Left ventricle myocardium superior (tissue), 1 donor: ENCODE measurements around the gene WBP2. TPM values are rescaled to one million over a fixed set of nuclear protein-coding genes. Genes with fewer than 3 reads are reported as not detected.
"Not testable (repeated sequence)": the region's sequence is repeated elsewhere in the genome, so short reads cannot be mapped to it uniquely, and the experiment has no call there.

Experiments used
- ATAC-seq: fragments of 200-7000 bp; cut with Tn5 transposase; one replicate; pipeline ENCODE4 v1.9.1; 2020; ENCODE audit warnings: mild to moderate bottlenecking, moderate library complexity
- DNase-seq: peaks from one replicate; pipeline ENCODE4 v3.0.0-alpha.2; 2020
- intact Hi-C: fragments of 100-400 bp; cut with micrococcal nuclease; formaldehyde crosslinking; loops from one replicate; pipeline ENCODE4 v1.11.0; 2022
- total RNA-seq: library from RNA; stranded (reverse); fragmentation: NEBNext Ultra II Directional; extraction: Animal tissue kit (Norgen Biotek cat#: 25700); gene quantifications from one replicate; pipeline ENCODE4 v1.2.1, GENCODE V29; 2021
- donor health status: DM: no; HTN: yes; CAD: no; lungs with severe emphysema.

The WBP2 gene
- total RNA-seq, 1 donor from 2014 or later: 152 TPM

DNA sequence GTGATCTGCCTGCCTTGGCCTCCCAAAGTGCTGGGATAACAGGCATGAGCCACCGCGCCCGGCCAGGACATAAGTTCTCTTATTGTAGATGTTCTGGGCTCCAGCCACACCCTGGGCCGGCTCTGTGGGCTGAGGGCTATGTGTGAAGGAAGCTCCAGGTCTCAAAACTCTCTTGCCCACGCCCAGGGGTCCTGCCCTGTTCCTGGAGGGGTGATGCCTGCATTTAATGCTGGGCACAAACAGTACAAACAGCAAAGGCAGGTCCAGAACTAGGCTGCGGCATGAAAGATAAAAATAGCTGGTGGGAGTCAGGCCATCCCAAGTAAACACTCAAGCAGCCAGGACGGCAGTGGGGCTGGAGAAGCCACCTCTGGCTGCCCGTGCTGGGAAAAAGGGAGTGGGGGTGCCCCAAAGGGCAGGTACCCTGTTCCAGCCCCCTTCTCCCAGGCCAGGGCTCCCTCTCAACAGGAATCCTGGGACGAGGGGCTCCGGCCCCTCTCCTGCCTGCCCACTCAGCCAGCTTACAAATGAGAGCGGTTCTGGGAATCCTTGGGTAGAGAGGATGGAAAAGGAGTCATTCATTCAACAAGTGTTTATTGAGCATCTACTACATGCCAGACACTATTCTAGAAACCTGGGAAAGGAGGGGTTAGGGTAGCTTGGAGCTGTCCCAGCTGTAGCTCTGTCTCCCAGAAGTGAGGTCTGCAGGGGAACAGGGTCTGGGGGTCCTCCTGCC is 18.6 kb upstream of the WBP2 start:
- DNase-seq: no peak
- intact Hi-C loops: no loop called here
- ATAC-seq: peak; percentile 2

- intact Hi-C loops: no loop called here
- ATAC-seq: peak; percentile 63
- DNase-seq: peak; percentile 87
Observed at GRCh38 chr17:75872434-75873351, 17.6 kb upstream of the WBP2 start.

DNA sequence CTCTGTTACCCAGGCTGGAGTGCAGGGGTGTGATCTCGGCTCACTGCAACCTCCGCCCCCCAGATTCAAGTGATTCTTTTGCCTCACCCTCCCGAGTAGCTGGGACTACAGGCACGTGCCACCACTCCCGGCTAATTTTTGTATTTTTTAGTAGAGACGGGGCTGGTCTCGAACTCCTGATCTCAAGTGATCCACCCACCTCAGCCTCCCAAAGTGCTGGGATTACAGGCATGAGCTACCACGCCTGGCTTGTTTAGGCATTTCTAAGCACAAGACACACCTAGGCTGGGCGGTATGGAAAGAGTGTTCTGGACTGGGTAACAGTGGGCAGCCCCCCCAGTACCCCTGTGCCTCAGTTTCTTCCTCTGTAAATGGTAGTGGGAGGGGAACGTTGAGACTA is 15.1 kb upstream of the WBP2 start:
- intact Hi-C loops, ATAC-seq, DNase-seq: not testable (repeated sequence)

DNA sequence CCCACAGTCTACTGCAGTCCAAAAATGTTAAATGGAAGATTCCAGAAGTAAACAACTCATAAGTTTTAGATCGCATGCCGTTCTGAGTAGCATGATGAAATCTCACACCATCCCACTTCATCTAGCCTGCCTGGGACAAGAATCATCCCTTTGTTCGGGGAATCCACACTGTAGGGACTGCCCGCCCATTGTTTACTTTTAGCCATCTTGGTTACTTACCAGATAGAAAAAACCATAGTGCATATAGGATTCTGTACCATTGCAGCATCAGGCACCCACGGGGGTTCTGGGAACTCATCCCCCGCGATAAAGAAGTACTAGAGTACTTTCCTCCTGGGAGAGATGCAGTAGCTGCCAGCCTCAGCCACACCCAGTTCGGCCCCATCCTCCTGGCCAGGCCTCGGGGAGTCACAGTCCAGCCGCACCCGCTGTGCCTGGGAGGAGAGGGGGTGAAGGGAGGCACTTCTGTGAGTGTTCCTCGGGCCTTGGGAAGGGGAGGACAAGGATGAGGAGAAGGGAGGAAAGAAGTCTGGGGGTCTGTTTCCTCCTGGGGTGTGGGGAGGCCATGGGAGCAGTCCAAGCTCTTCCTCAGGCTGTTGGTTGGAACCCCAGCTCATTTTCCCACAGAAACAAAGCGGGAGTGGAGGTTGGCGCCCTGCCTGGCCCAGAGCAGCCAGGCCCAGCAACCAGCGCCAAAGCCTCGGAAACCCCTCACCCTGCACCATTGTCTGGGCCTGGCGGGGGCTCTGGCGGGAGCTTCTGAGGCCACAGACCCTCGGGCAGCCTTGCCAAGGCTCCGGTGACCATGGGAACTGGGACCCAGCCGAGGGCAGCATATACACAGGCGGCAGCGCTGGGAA is 14.4 kb upstream of the WBP2 start:
- intact Hi-C loops: no loop called here
- peak; percentile 80 for DNase-seq

GRCh38 chr17:75868730-75869281 is 13.7 kb upstream of the WBP2 start:
- intact Hi-C loops, DNase-seq, ATAC-seq: not testable (repeated sequence)

More for the DNA sequence above, 14.4 kb upstream of the WBP2 start:
- peak; percentile 58 for ATAC-seq

- ATAC-seq, DNase-seq, intact Hi-C loops: not testable (repeated sequence)
Observed at GRCh38 chr17:75865404-75866188, 10.5 kb upstream of the WBP2 start.

DNA sequence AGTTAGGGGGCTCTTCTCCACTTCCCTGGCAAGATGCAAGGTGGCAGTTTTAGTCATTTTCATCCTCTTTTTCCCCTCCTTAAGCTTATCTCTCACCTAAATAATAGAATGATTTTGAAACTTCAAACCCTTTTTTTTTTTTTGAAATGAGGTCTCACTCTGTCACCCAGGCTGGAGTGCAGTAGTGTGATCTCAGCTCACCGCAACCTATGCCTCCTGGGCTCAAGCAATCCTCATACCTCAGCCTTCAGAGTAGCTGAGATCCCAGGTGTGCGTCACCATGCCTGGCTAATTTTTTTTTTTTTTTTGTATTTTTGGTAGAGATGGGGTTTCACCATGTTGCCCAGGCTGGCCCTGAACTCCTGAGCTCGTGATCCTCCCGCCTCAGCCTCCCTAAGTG is 9.8 kb upstream of the WBP2 start:
- DNase-seq, ATAC-seq, intact Hi-C loops: not testable (repeated sequence)

DNA sequence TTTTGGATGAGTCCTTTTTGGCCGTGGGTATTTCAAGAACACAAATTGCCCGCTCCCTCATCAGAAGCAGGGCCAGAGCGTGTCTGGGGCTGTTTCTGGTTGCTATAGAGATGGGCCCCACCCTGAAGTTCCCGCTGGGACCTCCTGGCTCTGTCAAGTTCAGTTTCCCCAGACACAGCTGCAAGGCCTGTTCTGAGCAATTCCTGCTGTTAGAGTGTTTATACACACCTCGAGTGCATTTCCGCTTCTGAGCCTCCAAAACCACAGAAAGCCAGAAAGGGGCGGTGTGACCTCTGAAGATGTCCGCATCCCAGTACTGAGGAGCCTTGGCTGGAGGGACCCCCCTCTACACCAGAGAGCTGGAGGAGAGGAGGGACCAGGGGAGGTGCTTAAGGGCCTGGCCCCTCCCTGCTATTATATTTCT is 9.3 kb upstream of the WBP2 start:
- intact Hi-C loops: no loop called here
- DNase-seq (peak; percentile 79), ATAC-seq (peak; percentile 89)

DNA sequence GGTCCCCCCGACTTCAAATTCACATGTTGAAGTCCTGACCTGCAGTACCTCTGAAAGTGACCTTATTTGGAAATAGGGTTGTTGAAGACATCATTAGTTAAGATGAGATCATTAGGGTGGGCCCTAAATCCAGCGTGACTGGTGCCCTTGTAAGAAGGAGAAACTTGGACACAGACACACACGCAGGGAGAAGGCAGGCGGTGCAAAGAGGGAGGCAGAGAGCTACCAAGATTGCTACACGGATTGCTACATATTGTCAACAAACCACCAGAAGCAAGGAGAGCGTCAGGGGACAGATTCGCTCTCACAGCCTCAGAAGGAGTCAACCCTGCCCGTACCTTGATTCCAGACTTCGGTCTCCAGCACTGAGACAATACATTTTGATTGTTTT is 6.8 kb upstream of the WBP2 start:
- intact Hi-C loops: no loop called here
- DNase-seq (no peak), ATAC-seq (peak; percentile 33)

DNA sequence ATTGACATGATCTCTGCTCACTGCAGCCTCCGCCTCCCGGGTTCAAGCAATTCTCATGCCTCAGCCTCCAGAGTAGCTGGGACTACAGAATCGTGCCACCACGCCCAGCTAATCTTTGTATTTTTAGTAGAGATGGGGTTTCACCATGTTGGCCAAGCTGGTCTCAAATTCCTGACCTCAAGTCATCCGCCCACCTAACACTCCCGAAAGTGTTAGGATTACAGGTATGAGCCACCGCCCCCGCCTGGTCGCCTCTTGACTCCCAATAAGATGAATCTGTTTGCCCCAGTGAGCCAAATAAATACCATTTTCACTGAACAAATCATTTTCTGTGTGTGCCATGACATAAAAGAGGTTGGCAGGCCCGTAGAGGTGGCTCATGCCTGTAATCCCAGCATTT is 4.2 kb upstream of the WBP2 start:
- intact Hi-C loops, ATAC-seq: not testable (repeated sequence)
- DNase-seq: peak; percentile 7

- DNase-seq (no peak), ATAC-seq (peak; percentile 61)
- intact Hi-C loops: no loop called here
Observed at GRCh38 chr17:75856062-75856756, 1.1 kb upstream of the WBP2 start.

GRCh38 chr17:75854881-75855309 is 240 bp downstream of the WBP2 start:
- DNase-seq: peak; percentile 62
- ATAC-seq: peak; percentile 19
- intact Hi-C loops: no loop called here

DNA sequence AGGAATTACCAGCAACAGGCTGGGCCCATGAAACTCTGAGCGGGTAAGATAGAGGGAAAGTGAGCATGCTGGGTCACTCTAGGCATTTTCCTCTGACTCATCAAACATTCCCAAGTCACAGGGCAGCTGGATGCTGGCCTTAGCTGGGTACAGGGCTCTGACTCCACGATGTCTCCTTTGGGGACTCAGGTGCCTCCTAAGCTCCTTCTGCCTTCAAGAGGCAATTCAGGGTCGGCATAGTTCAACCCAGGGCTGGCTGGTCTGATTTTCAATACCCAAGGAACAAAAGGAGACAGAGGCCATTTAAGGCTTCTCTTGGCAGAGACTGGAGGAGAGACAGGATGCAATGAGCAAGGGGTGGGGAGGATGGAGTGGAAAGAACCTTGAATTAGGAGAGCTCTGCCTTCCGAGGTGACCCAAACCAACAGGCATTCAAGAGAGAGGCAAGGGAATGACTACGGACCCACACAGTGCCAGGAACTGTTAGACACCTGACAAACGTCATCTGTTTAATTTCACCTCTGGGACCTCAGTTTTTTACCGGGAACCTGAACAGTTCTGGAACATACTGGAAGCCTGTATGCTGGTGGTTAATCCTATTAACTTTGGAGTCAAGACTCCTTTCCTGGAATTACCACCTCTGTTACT is 910 bp downstream of the WBP2 start:
- DNase-seq: peak; percentile 29
- intact Hi-C loops: no loop called here

DNA sequence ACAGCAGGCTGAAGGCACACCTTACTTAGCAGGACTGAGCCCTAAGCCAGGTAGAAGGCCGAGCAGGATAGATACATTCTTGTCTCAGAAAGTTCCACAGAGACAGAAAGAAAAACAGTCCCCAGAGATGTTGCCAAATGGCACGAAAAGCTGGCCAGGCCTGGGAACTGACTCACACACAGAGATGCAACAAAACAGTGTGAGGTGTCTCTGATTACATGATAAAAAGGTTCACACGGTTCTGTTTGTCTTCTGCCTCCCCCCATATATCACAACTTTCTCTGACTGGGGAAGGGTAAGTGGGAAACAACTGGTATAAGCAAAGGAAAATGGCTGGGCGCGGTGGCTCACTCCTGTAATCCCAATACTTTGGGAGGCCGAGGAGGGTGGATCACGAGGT is 1.7 kb downstream of the WBP2 start:
- ATAC-seq: no peak
- intact Hi-C loops: no loop called here
- no peak for DNase-seq

More for the DNA sequence above, 910 bp downstream of the WBP2 start:
- no peak for ATAC-seq

DNA sequence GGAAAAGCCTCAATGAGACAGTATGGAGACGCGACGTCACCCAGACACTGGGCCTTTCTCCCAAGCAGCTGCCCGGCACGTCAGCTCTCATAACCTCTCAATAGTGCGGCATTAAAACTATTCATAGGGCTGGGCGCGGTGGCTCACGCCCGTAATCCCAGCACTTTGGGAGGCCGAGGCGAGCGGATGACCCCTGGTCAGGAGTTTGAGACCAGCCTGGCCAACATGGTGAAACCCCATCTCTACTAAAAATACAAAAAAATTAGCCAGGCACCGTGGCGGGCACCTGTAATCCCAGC is 3.5 kb downstream of the WBP2 start:
- intact Hi-C loops, ATAC-seq: not testable (repeated sequence)
- peak; percentile 23 for DNase-seq

- ATAC-seq (peak; percentile 11), DNase-seq (peak; percentile 72)
- intact Hi-C loops: no loop called here
Observed at GRCh38 chr17:75850928-75851692, 4.0 kb downstream of the WBP2 start.
